HG03045 (cell line): Measurements from ENCODE around the gene ACAT1.
A peak's percentile ranks its signal among the peaks of the same experiment; 100 is the strongest.
"Not testable (repeated sequence)": the region's sequence is repeated elsewhere in the genome, so short reads cannot be mapped to it uniquely, and the experiment has no call there.

ENCODE experiments used
- ATAC-seq: cut with Tn5 transposase; IDR thresholded peaks from one replicate; pipeline ENCODE4 v1.9.1; 2021; ENCODE audit warnings: mild to moderate bottlenecking, moderate library complexity; ENCODE audit not compliant: unreplicated experiment

Gene ACAT1

GRCh38 chr11:108121274-108122155, at the start of gene ACAT1:
Gene ACAT1, plus strand, starts transcription at chr11:108121567. Its CDS starts 40 bp downstream, at chr11:108121607.
- ATAC-seq, result peak; percentile 98

- ATAC-seq, result no peak
Observed at GRCh38 chr11:108084811-108085210, 36.6 kb upstream of the ACAT1 start.

- ATAC-seq, result no peak
Observed at GRCh38 chr11:108085672-108086071, 35.7 kb upstream of the ACAT1 start.

GRCh38 chr11:108092134-108092533, 29.2 kb upstream of the ACAT1 start:
- no peak for ATAC-seq

GRCh38 chr11:108093128-108093904, 28.1 kb upstream of the ACAT1 start:
- no peak for ATAC-seq

- no peak for ATAC-seq
Observed at GRCh38 chr11:108097179-108097578, 24.2 kb upstream of the ACAT1 start.

- no peak for ATAC-seq
Observed at GRCh38 chr11:108101090-108101775, 20.1 kb upstream of the ACAT1 start.

- ATAC-seq, result no peak
Observed at GRCh38 chr11:108111126-108111525, 10.2 kb upstream of the ACAT1 start.

GRCh38 chr11:108112057-108112456, 9.3 kb upstream of the ACAT1 start:
- ATAC-seq, result no peak

GRCh38 chr11:108115500-108116140, 5.7 kb upstream of the ACAT1 start:
- ATAC-seq, result no peak

GRCh38 chr11:108117746-108118371, 3.5 kb upstream of the ACAT1 start:
- no peak for ATAC-seq

GRCh38 chr11:108120936-108121273, 462 bp upstream of the ACAT1 start:
- ATAC-seq, result peak; percentile 13

- no peak for ATAC-seq
Observed at GRCh38 chr11:108122166-108122628, 830 bp downstream of the ACAT1 start.

- no peak for ATAC-seq
Observed at GRCh38 chr11:108125096-108125495, 3.7 kb downstream of the ACAT1 start.

GRCh38 chr11:108128772-108129171, 7.4 kb downstream of the ACAT1 start:
- ATAC-seq, result no peak

- ATAC-seq, result no peak
Observed at GRCh38 chr11:108131993-108132392, 10.6 kb downstream of the ACAT1 start.

GRCh38 chr11:108132993-108133538, 11.7 kb downstream of the ACAT1 start:
- ATAC-seq, result not testable (repeated sequence)

- ATAC-seq, result no peak
Observed at GRCh38 chr11:108135845-108136544, 14.6 kb downstream of the ACAT1 start.

GRCh38 chr11:108137212-108137611, 15.8 kb downstream of the ACAT1 start:
- no peak for ATAC-seq
